ENCODE data around the gene ELOA.

Gene ELOA

GRCh38 chr1:23772049-23772853, 29.0 kb downstream of the ELOA start:
- TF ChIP-seq POLR2AphosphoS5 (IDR thresholded peaks at IDR 0.05; ENCODE audit: low read depth, low read length) (no peak), SIN3A (IDR thresholded peaks at IDR 0.05; ENCODE audit: borderline replicate concordance, insufficient read depth, low read length) (no peak), REST (IDR thresholded peaks at IDR 0.05; ENCODE audit: insufficient read depth in 1 of 2, low read depth in 2 of 2, low read length in 2 of 2) (no peak), TAF1 (IDR thresholded peaks at IDR 0.05; ENCODE audit: borderline replicate concordance, insufficient read depth, low read length) (no peak), FOXP2 (optimal IDR thresholded peaks at IDR 0.05; ENCODE audit: borderline replicate concordance, extremely low read depth, extremely low read length, insufficient read depth) (no peak)

GRCh38 chr1:23772854-23773242, 29.6 kb downstream of the ELOA start:
- TF ChIP-seq POLR2AphosphoS5 (IDR thresholded peaks at IDR 0.05; ENCODE audit: low read depth, low read length) = no peak
- TF ChIP-seq REST (IDR thresholded peaks at IDR 0.05; ENCODE audit: insufficient read depth in 1 of 2, low read depth in 2 of 2, low read length in 2 of 2) = no peak
- no peak for TF ChIP-seq FOXP2 (optimal IDR thresholded peaks at IDR 0.05; ENCODE audit: borderline replicate concordance, extremely low read depth, extremely low read length, insufficient read depth)
- TF ChIP-seq SIN3A (IDR thresholded peaks at IDR 0.05; ENCODE audit: borderline replicate concordance, insufficient read depth, low read length) = no peak
- TF ChIP-seq TAF1 (IDR thresholded peaks at IDR 0.05; ENCODE audit: borderline replicate concordance, insufficient read depth, low read length) = no peak

GRCh38 chr1:23774174-23774880, 31.1 kb downstream of the ELOA start:
- no peak for TF ChIP-seq POLR2AphosphoS5 (IDR thresholded peaks at IDR 0.05; ENCODE audit: low read depth, low read length)
- TF ChIP-seq TAF1 (IDR thresholded peaks at IDR 0.05; ENCODE audit: borderline replicate concordance, insufficient read depth, low read length) = no peak
- no peak for TF ChIP-seq REST (IDR thresholded peaks at IDR 0.05; ENCODE audit: insufficient read depth in 1 of 2, low read depth in 2 of 2, low read length in 2 of 2)
- no peak for TF ChIP-seq SIN3A (IDR thresholded peaks at IDR 0.05; ENCODE audit: borderline replicate concordance, insufficient read depth, low read length)
- TF ChIP-seq FOXP2 (optimal IDR thresholded peaks at IDR 0.05; ENCODE audit: borderline replicate concordance, extremely low read depth, extremely low read length, insufficient read depth) = no peak

GRCh38 chr1:23776217-23776616, 32.9 kb downstream of the ELOA start:
- TF ChIP-seq FOXP2 (optimal IDR thresholded peaks at IDR 0.05; ENCODE audit: borderline replicate concordance, extremely low read depth, extremely low read length, insufficient read depth) = no peak
- no peak for TF ChIP-seq TAF1 (IDR thresholded peaks at IDR 0.05; ENCODE audit: borderline replicate concordance, insufficient read depth, low read length)
- no peak for TF ChIP-seq SIN3A (IDR thresholded peaks at IDR 0.05; ENCODE audit: borderline replicate concordance, insufficient read depth, low read length)
- TF ChIP-seq REST (IDR thresholded peaks at IDR 0.05; ENCODE audit: insufficient read depth in 1 of 2, low read depth in 2 of 2, low read length in 2 of 2) = no peak

Measured in PFSK-1 (cell line).